ENCODE measurements around the gene EFNB2. TPM values are rescaled to one million over a fixed set of nuclear protein-coding genes. Genes with fewer than 3 reads are reported as not detected.

EFNB2 gene
- polyA plus RNA-seq, 1 experiment, result 2.6 TPM

- CTCF ChIA-PET, result no interaction called here
- Histone ChIP-seq H3K9me3 (ENCODE audit: control insufficient read depth, insufficient read depth, low read length) (no peaks in the 10 kb centered on the region), H3K4me3 (ENCODE audit: low read depth, low read length) (no peak overlapping the region), H3K27ac (ENCODE audit: low read depth, low read length) (no peak overlapping the region), H3K27me3 (ENCODE audit: control insufficient read depth, insufficient read depth, low read length) (no peaks in the 10 kb centered on the region)
- TF ChIP-seq, protein P1, sequence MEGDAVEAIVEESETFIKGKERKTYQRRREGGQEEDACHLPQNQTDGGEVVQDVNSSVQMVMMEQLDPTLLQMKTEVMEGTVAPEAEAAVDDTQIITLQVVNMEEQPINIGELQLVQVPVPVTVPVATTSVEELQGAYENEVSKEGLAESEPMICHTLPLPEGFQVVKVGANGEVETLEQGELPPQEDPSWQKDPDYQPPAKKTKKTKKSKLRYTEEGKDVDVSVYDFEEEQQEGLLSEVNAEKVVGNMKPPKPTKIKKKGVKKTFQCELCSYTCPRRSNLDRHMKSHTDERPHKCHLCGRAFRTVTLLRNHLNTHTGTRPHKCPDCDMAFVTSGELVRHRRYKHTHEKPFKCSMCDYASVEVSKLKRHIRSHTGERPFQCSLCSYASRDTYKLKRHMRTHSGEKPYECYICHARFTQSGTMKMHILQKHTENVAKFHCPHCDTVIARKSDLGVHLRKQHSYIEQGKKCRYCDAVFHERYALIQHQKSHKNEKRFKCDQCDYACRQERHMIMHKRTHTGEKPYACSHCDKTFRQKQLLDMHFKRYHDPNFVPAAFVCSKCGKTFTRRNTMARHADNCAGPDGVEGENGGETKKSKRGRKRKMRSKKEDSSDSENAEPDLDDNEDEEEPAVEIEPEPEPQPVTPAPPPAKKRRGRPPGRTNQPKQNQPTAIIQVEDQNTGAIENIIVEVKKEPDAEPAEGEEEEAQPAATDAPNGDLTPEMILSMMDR (IDR thresholded peaks at IDR 0.05; ENCODE audit: low read depth, low read length), result no peak
- DNase-seq (ENCODE audit: low read depth, low spot score), result no peak
- POLR2A ChIA-PET, result no interaction called here
Measured at GRCh38 chr13:106479929-106480328, 55.5 kb downstream of the EFNB2 start.

DNA sequence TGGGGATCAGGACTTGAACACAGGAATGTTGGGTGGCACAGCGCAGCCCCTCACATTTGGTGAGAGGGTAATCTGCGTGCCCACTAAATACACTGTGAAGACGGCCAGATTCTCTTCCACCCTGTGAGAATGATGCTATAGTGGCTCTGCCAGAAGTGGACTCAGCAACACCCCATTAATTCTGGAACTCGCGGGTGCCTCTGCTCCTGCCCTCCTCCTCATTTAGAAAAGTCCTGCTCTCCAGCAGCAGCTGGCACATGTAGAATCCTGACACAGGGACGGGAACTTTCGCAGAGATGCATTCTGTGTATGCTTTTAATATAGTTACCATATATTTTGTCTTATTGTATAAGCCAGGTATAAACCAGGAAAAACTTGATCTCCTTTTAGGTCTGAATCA, 57.3 kb downstream of the EFNB2 start:
- H3K9me3 ChIP-seq (ENCODE audit: control insufficient read depth, insufficient read depth, low read length), result no peaks in the 10 kb centered on the region
- no peak for DNase-seq (ENCODE audit: low read depth, low spot score)
- ChIA-PET POLR2A (no interaction called here), CTCF (no interaction called here)
- TF ChIP-seq, protein P1 (IDR thresholded peaks at IDR 0.05; ENCODE audit: low read depth, low read length), result no peak
- no peak overlapping the region for H3K27ac ChIP-seq (ENCODE audit: low read depth, low read length)
- no peaks in the 10 kb centered on the region for H3K27me3 ChIP-seq (ENCODE audit: control insufficient read depth, insufficient read depth, low read length)
- H3K4me3 ChIP-seq (ENCODE audit: low read depth, low read length), result no peak overlapping the region

- Histone ChIP-seq H3K4me3 (ENCODE audit: low read depth, low read length) (no peak overlapping the region), H3K9me3 (ENCODE audit: control insufficient read depth, insufficient read depth, low read length) (no peaks in the 10 kb centered on the region), H3K27ac (ENCODE audit: low read depth, low read length) (no peak overlapping the region), H3K27me3 (ENCODE audit: control insufficient read depth, insufficient read depth, low read length) (no peaks in the 10 kb centered on the region)
- POLR2A ChIA-PET, result no interaction called here
- DNase-seq (ENCODE audit: low read depth, low spot score), result no peak
- TF ChIP-seq, protein P1 (IDR thresholded peaks at IDR 0.05; ENCODE audit: low read depth, low read length), result no peak
- CTCF ChIA-PET, result interaction anchor here (0.6 kb wide), 1 partner anchor 1023 kb away, joined by 3 read pairs; no protein-coding TSS in a partner anchor
Measured at GRCh38 chr13:106477303-106477702, 58.2 kb downstream of the EFNB2 start.

- ChIA-PET POLR2A (no interaction called here), CTCF (no interaction called here)
- TF ChIP-seq, protein P1 (IDR thresholded peaks at IDR 0.05; ENCODE audit: low read depth, low read length), result no peak
- Histone ChIP-seq H3K27ac (ENCODE audit: low read depth, low read length) (no peak overlapping the region), H3K9me3 (ENCODE audit: control insufficient read depth, insufficient read depth, low read length) (no peaks in the 10 kb centered on the region), H3K4me3 (ENCODE audit: low read depth, low read length) (no peak overlapping the region), H3K27me3 (ENCODE audit: control insufficient read depth, insufficient read depth, low read length) (no peaks in the 10 kb centered on the region)
- DNase-seq (ENCODE audit: low read depth, low spot score), result no peak
Measured at GRCh38 chr13:106475852-106476251, 59.6 kb downstream of the EFNB2 start.

GRCh38 chr13:106474912-106475311, 60.5 kb downstream of the EFNB2 start:
- DNase-seq (ENCODE audit: low read depth, low spot score), result no peak
- H3K9me3 ChIP-seq (ENCODE audit: control insufficient read depth, insufficient read depth, low read length), result no peaks in the 10 kb centered on the region
- no peak overlapping the region for H3K27ac ChIP-seq (ENCODE audit: low read depth, low read length)
- no peaks in the 10 kb centered on the region for H3K27me3 ChIP-seq (ENCODE audit: control insufficient read depth, insufficient read depth, low read length)
- ChIA-PET POLR2A (no interaction called here), CTCF (no interaction called here)
- no peak overlapping the region for H3K4me3 ChIP-seq (ENCODE audit: low read depth, low read length)
- TF ChIP-seq, protein P1 (IDR thresholded peaks at IDR 0.05; ENCODE audit: low read depth, low read length), result no peak

Measured in AG04450 (cell line).